HG03025 (cell line): Measurements from ENCODE around the gene TPO.
"Not testable (repeated sequence)": the region's sequence is repeated elsewhere in the genome, so short reads cannot be mapped to it uniquely, and the experiment has no call there.

Experiments used
- ATAC-seq: cut with Tn5 transposase; IDR thresholded peaks from one replicate; pipeline ENCODE4 v1.9.1; 2021; ENCODE audit warnings: mild to moderate bottlenecking, moderate library complexity; ENCODE audit not compliant: unreplicated experiment, low FRiP score

Gene TPO

GRCh38 chr2:1548910-1549673, 135.8 kb downstream of the TPO start:
- ATAC-seq: no peak

GRCh38 chr2:1550076-1550475, 136.8 kb downstream of the TPO start:
- no peak for ATAC-seq

- ATAC-seq: peak; percentile 65
Observed at GRCh38 chr2:1550658-1551316, 137.5 kb downstream of the TPO start.

GRCh38 chr2:1551905-1552304, 138.6 kb downstream of the TPO start:
- ATAC-seq: no peak

- ATAC-seq: no peak
Observed at GRCh38 chr2:1552611-1553010, 139.3 kb downstream of the TPO start.

GRCh38 chr2:1553671-1554295, 140.5 kb downstream of the TPO start:
- no peak for ATAC-seq

- ATAC-seq: no peak
Observed at GRCh38 chr2:1556286-1556685, 143.0 kb downstream of the TPO start.

- ATAC-seq: no peak
Observed at GRCh38 chr2:1556776-1557466, 143.7 kb downstream of the TPO start.

- no peak for ATAC-seq
Observed at GRCh38 chr2:1557467-1557820, 144.2 kb downstream of the TPO start.

GRCh38 chr2:1559589-1560175, 146.4 kb downstream of the TPO start:
- no peak for ATAC-seq

GRCh38 chr2:1561259-1561658, 148.0 kb downstream of the TPO start:
- ATAC-seq: no peak

- ATAC-seq: no peak
Observed at GRCh38 chr2:1561811-1562421, 148.7 kb downstream of the TPO start.

- ATAC-seq: no peak
Observed at GRCh38 chr2:1563084-1563857, 150.0 kb downstream of the TPO start.

- ATAC-seq: no peak
Observed at GRCh38 chr2:1563943-1564891, 151.0 kb downstream of the TPO start.

GRCh38 chr2:1567556-1568344, 154.5 kb downstream of the TPO start:
- no peak for ATAC-seq

GRCh38 chr2:1568345-1568668, 155.0 kb downstream of the TPO start:
- ATAC-seq: not testable (repeated sequence)

GRCh38 chr2:1569879-1570450, 156.7 kb downstream of the TPO start:
- ATAC-seq: no peak
